ENCODE results near the gene TMIE. TPM values are rescaled to one million over a fixed set of nuclear protein-coding genes. Genes with fewer than 3 reads are reported as not detected.

Gene TMIE, protein sequence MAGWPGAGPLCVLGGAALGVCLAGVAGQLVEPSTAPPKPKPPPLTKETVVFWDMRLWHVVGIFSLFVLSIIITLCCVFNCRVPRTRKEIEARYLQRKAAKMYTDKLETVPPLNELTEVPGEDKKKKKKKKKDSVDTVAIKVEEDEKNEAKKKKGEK
- 0.15 TPM in 1 of 2 replicates, not detected in the other for total RNA-seq

DNA sequence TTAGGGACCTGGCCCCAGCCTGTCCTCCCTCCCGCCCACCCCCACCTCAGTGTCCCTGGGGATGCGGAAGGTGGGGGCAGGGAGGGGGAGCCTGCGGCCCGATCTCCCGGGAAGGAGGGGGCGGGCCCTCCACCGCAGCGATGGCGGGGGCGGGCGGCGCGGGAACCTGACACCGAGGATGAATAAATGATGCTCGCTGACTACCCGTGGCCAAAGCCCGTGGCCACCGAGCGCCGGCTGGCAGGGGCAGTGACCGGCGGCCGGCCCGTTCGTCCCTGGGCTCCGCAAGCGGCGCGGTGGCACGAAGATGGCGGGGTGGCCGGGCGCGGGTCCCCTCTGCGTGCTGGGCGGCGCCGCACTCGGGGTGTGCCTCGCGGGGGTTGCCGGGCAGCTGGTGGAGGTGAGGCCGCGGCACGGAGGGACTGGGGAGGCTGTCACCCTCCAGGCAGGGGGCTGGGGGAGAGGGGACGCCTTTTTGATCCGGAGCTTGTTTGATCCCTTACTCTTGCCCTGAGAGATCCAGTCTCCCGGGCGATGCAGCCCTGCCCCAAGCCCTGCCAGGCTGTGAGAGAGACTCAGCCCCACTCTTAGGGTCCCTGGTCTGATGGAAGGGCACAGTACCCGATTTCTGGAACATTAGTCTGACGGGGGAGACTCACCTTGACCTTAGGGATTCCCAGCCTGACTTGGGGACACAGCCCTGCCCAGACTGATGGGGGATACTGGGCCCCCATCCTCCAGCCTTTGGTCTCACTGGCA lies at the start of gene TMIE:
Gene TMIE, plus strand, starts transcription at position 212 of the 759 bp plus-strand sequence. Its CDS starts 96 bp downstream, at position 308.

DNA sequence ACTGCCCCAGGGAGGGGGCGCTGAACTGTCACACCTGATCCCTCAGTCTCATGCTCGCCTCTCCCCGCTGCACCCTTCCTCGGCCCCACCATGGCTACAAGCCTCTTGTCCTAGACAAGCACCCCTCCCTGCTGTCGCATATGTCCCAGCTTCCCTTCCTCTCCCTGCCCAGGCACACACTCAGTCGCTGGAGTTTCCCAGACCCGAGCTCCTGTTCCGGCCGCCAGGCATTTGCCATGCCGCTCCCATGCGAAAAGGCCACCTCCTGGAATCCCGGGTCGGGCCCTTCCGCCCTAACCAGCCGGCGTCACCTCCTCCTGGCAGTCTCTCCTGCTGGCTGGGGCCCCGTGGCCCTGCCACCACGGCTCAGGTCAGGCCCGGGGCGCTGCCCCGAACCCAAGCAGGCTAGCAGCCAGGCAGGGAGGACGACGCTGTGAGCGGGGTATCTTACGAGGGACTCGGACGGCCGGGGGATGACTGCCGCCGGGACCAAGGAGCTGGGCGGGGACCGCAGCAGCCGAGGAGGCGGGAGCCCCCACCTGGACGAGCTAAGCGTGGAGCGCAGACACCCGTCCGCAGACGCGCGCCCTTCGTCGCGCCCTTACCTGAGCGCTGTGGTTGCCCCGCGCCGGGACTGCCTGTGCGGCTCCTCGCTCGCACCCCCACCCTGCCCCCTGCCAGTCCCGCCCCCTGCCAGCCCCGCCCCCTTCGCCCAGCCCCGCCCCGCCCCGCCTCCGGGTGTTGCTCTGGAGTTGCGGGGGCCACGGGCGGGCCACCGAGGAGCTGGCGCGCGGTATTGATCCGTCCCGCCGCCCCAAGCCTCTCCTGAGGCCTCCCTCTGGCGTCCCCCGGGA lies 7.9 kb upstream of the TMIE start, which contains the start of gene ALS2CL:
Gene ALS2CL, minus strand, starts transcription at position 642 of the 854 bp plus-strand sequence. CDS start 4,239 bp downstream, outside the sequence.

DNA sequence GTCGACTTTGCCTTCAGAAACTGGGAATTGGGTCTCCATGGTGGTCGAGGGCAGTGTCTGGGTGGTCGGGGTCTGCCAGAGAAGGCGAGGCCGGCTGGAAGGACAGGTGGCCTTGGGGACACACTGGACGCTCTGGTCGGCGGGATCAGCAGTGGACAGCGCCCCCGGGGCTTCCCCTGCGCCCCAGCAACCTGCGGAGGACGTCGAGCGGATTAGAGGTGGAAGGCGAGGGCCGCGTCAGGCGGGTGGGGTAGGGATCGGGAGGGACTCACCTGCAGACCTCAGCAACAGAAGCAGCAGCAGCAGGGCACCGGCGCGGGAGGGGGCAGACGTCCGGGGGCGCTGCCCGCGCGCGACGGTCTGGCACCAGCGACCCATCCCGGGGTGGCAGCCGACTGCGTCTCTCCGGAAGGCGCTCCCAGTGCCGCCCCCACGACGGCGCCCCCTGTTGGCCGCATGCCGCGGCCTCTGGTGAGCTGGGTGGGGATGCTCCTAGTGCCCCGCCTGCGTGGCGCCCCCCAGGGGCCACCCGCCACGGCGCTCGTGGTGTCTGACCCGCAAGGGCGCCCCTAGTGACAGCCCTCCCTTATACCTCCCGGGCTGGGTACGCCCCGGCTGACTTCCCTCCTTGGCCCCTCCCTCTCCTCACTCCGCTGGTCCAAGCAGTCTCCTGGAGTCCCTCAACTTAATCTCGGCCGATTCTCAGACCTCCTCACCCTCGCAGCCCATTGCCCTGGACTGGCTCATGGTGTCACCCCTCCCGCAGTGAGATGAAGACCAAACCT lies 16.4 kb downstream of the TMIE start, which contains the start of gene PRSS50:
Gene PRSS50, minus strand, starts transcription at position 423 of the 785 bp plus-strand sequence. Its CDS starts 45 bp downstream, at position 378.

Other genes starting within 250 kb of the TMIE start
- 0.25 and 3.1 TPM in 2 replicates for gene LTF, start 236.5 kb upstream of the TMIE start, total RNA-seq
- not detected in 2 replicates for gene RTP3, start 203.4 kb upstream of the TMIE start, total RNA-seq
- 0.47 and 0.64 TPM in 2 replicates for gene LRRC2, start 135.1 kb upstream of the TMIE start, total RNA-seq
- gene FAM240A, start 88.9 kb upstream of the TMIE start, total RNA-seq = not detected in 2 replicates
- gene ALS2CL, start 7.7 kb upstream of the TMIE start, total RNA-seq = 9.8 and 11.2 TPM in 2 replicates
- not detected in 2 replicates for gene PRSS50, start 16.5 kb downstream of the TMIE start, total RNA-seq
- not detected in 2 replicates for gene MYL3, start 162.1 kb downstream of the TMIE start, total RNA-seq
- gene PTH1R, start 176.3 kb downstream of the TMIE start, total RNA-seq = not detected in 2 replicates